GM18519 (cell line): Measurements from ENCODE around the gene NOTCH4.
"Not testable (repeated sequence)": the region's sequence is repeated elsewhere in the genome, so short reads cannot be mapped to it uniquely, and the experiment has no call there.

Experiments used
- ATAC-seq: cut with Tn5 transposase; IDR thresholded peaks from one replicate; pipeline ENCODE4 v1.9.1; 2021; ENCODE audit warnings: mild to moderate bottlenecking, moderate library complexity; ENCODE audit not compliant: unreplicated experiment, low FRiP score

Gene NOTCH4

GRCh38 chr6:32220021-32220420 is 3.8 kb downstream of the NOTCH4 start:
- ATAC-seq, result no peak

DNA sequence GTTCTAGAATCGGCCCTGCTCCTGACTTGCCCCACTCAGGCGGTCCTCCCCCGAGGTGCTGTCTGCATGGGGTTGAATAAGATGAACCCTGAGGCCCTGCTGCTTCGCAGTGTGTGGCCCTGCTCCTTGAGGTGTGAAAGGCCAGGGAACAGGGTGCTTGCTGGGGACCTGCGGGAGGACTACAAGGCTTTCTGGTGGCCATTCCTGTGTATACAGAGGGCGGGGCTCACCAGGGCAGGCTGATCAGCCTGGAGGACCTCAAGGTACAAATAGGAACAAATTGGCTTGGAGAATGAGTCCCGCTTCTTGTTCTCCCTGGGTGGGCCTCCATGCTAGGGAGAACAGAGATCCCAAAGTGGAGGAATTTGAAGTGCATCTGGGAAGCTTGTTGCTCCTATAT is 5.7 kb downstream of the NOTCH4 start:
- ATAC-seq, result no peak

- no peak for ATAC-seq
Observed at GRCh38 chr6:32216998-32217397, 6.9 kb downstream of the NOTCH4 start.

DNA sequence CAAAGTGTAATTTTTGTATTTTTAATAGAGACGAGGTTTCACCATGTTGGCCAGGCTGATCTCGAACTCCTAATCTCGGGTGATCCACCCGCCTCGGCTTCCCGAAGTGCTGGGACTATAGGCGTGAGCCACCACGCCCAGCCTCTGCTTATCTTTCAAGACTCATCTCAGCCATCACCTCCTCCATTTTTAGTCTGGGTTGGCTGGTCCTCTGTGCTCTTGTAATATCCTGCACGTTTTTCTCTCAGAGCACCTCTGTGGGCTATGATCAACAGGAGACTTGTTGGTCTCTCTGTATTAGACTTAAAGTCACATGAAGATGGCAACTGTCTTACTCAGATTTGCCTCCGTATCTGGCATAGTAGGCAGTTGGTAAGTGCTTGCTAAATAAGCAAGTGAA is 7.6 kb downstream of the NOTCH4 start:
- no peak for ATAC-seq

- no peak for ATAC-seq
Observed at GRCh38 chr6:32215617-32216016, 8.2 kb downstream of the NOTCH4 start.

DNA sequence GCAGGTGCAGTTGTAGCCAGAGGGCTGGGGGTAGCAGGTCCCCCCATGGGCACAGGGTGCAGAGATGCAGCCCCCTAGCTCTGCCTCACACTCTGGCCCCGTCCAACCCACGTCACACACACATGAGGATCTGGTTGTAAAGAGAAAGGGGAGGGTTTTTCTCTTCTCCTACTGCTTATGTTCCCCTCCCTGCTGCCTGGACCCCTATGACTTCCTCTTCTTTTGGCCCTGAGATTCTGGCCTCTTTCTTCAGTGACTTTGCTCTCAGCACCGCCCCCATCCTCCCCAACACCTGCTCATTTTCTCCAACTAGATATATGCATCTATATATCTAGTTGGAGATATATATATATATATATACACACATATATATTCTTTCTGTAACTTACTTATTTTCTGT is 9.7 kb downstream of the NOTCH4 start:
- no peak for ATAC-seq

- ATAC-seq, result no peak
Observed at GRCh38 chr6:32213649-32214048, 10.2 kb downstream of the NOTCH4 start.

DNA sequence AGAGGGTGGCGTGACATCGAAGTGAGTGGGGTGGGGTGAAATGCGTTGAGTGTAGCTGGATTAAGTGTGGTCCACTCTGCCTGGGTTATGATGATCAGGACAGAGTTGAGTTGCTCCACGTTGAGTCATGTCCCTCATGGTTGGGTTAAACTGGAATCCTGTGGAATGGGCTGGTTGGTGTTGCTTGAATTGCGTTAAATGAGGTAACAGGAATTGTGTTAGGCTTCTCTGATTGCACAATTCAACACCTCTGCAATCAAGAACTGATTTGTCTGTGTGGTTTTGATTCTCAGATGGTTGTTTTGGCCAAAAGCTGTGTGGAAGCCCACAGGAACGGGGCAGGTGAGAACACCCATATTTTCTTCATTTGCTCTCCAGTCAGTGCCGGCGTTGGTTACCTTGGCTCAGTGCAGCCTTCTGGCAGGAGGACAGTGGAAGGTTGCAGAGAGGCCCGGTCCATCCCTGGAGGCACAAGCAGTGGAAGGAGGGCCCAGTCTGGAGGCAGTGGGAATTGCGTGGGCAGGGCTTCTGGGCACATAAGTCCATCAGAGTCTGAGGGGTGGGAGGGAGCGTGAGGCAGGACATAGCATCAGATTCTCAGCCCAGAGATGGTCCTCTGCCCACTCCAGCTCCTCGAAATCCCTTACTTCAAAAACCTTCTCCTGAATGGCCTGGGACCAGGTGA is 11.6 kb downstream of the NOTCH4 start:
- ATAC-seq, result no peak

- not testable (repeated sequence) for ATAC-seq
Observed at GRCh38 chr6:32211432-32211831, 12.4 kb downstream of the NOTCH4 start.

- ATAC-seq, result no peak
Observed at GRCh38 chr6:32210191-32210601, 13.7 kb downstream of the NOTCH4 start.

GRCh38 chr6:32208996-32209395 is 14.9 kb downstream of the NOTCH4 start:
- no peak for ATAC-seq

- no peak for ATAC-seq
Observed at GRCh38 chr6:32204268-32204715, 19.6 kb downstream of the NOTCH4 start.

DNA sequence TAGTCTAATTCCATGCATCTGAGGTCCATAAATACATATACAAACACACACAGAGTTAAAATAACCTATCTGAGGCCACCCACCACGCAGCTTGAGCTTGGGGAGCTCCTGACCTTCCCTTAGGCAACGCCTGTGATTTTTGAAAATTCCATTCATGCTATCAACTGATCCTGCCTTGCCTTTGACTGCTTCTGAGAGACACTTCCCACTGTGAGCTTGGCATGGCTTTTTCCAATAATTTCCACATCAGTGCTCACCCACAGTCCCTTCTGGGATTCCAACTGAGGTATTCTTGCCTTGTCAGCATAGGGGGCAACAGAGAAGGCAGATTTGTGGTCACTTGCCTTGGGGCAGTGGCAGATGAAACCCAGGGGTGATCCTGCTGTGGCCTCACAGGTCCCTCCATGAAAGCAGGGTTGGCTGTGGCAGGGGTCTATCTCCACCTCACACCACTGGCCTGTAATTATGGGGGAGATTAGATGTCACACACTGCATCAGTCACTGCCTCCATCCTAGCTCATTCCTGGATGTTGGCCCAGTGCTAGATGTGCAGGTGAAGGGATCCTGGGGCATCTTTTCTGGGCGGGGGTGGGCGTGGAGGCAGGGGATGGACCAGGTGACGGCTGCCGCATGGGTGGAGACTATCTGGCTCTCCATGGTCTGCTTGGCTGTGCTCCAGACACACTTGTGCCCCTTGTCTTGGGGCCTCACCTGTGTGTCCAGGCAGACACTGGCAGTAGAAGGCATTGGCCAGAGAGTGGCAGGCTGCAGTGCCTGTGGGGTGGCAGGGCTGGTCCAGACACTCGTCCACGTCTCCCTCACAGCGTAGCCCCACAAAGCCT is 20.2 kb downstream of the NOTCH4 start:
- ATAC-seq, result no peak

DNA sequence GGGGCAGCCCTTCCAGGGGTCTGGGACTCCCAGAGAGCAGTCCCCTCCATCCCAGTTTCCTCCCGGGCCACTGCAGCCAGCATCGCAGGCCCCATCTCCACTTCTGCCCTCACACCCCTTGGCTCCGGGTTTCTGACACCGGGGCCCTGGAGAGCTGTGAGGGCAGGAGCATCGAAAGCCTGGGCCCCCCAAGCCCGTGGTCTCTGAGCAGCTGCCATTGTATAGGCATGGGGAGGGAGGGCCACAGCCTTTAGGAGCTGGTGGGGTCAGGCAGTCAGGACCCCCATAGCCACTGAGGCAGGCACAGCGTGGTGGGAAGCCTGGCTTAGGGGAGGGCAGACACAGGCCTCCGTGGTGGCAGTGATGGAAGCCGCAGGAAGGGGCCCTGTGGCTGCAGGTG is 21.7 kb downstream of the NOTCH4 start:
- ATAC-seq, result no peak

DNA sequence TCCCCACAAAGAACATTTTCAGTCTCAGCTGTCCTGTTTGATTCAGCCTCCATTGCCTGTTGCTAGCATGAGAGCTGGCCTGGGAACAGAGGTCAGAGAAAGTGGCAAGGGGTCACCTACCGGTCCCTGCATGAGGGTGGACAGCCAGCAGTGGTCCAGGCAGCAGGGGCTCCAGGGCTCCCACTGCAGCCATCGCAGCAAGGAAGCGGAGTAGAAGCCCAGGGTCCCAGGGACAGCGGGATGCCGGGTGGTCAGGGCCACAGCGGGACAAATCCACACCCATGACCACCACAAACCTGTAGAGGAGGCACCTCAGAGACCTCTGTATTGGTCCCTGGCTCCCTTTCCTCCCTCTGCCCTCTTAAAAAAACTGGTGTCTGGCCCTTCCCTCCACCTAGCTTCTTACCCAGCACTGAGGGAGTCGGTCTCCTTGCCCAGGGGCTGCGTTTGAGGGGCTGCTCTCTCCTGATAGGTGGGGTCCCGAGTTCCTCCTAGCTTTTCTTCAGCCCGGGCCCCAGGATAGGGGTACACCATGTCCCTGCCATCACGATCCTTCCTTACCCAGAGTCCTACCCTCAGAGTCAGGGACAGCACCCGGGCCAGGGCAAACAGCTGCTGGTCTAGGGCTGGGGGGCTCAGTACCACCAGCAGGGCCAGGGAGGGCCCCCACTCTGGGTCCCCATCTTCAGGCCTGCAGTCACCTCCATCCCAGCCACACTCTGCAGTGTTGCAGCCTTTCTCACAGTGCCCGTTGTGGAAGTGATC is 23.0 kb downstream of the NOTCH4 start:
- ATAC-seq, result no peak

- no peak for ATAC-seq
Observed at GRCh38 chr6:32198866-32199265, 25.0 kb downstream of the NOTCH4 start.

GRCh38 chr6:32198345-32198696 is 25.5 kb downstream of the NOTCH4 start:
- no peak for ATAC-seq

DNA sequence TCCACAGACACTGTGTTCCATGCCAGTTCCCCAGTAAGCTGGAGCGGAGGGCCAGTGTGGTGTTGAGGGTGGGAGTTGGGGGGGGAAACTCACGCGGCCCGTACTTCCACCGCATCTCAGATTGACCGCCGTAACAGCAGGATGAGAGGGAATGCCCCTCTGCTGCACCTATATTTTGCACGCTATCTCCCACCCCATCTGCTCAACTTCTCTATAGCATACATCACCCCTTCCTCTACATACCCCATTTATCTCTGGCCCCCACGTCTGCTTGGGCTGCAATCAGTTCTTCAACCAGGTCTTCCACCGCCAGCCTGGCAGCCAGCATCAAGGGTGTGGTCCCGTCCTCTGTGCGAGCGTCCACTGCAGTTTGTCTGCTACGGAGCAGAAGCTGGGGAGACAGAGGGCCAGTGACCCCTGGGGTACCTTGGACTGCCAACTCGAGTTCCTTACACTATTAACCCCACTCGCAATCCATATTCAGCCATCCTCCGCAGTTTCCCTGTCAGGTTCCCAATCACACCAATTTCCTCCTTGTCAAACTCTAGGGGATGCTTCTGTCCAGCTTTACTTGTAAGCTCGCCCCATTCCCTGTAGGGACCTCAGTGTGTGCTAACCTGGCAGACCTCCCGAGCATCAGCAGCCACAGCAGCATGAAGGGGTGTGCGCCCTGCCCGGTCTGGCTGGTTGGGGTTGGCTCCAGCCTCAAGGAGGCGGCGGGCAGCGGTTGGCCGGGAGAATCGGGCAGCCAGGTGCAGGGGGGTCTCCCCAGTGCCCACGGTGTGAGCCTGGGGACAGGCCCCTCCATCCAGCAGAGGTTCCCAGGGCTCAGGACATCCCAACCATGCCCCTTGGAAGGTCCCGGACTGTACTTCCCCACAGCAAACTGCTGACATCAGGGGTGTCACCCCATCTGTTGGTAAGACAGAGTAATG is 26.9 kb downstream of the NOTCH4 start:
- ATAC-seq, result no peak

DNA sequence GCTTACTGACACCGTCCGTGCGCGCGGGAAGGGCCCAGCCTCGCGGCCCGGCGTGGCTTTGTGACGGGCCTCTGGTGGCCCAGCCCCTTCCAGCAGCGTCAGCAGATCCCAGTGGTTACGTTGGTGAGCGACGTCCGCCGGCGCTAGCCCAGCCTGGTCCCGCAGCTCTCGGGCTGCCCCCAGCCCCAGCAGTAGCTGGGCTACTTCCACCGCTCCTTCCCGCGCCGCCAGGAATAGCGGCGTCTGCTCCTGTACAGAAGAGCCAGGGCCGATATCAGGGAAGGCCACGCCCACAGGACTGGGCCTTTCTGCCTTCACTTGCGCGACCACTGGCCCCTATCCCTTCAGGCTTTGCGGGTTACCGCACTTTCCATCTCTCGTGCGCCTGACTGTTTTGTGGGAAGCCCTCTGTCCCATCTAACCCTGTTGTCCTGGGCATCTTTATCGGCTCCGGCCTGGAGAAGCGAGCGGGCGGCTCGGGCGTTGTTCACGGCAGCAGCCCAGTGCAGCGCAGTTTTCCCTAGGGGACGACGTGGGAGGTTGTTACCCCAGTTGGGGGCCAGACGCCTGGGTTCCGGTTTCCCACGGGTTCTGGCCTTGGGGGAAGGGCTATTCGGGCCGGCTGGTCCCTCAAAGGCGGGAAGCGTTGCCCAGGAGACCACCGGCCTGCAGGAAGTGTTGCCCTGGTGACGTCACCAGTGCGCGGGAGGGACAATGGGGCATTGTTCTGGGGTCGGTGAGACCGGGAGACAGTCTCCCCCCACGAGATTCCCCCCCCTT is 27.8 kb downstream of the NOTCH4 start:
- peak; percentile 66 for ATAC-seq

GRCh38 chr6:32195652-32195901 is 28.3 kb downstream of the NOTCH4 start:
- ATAC-seq, result peak; percentile 60
